GM12801 (cell line): Measurements from ENCODE around the gene ZNF277.

Experiments
- CTCF ChIP-seq: IDR thresholded peaks from one replicate; pipeline ENCODE4 v1.5.1; 2011; ENCODE audit warnings: control low read depth; ENCODE audit not compliant: insufficient read length; ENCODE audit errors: extremely low read depth

ZNF277 gene

GRCh38 chr7:112298543-112299100 lies 92.1 kb downstream of the ZNF277 start:
- no peak for TF ChIP-seq CTCF

- no peak for TF ChIP-seq CTCF
Observed at GRCh38 chr7:112300072-112300471, 93.6 kb downstream of the ZNF277 start.

GRCh38 chr7:112300831-112301407 lies 94.4 kb downstream of the ZNF277 start:
- TF ChIP-seq CTCF, result no peak

GRCh38 chr7:112302566-112302965 lies 96.1 kb downstream of the ZNF277 start:
- no peak for TF ChIP-seq CTCF

- no peak for TF ChIP-seq CTCF
Observed at GRCh38 chr7:112306903-112307302, 100.4 kb downstream of the ZNF277 start.

- TF ChIP-seq CTCF, result no peak
Observed at GRCh38 chr7:112307506-112307905, 101.0 kb downstream of the ZNF277 start.

GRCh38 chr7:112308974-112309373 lies 102.5 kb downstream of the ZNF277 start:
- no peak for TF ChIP-seq CTCF
